Activated effector memory CD4-positive, alpha-beta T cell treated with Interleukin-2 at 50 U/mL for 16 hours (primary cell): ENCODE results near the gene DOCK2.

Experiments
- DNase-seq: peaks from one replicate; pipeline ENCODE4 v3.0.0-alpha.2; 2020

The DOCK2 gene

DNA sequence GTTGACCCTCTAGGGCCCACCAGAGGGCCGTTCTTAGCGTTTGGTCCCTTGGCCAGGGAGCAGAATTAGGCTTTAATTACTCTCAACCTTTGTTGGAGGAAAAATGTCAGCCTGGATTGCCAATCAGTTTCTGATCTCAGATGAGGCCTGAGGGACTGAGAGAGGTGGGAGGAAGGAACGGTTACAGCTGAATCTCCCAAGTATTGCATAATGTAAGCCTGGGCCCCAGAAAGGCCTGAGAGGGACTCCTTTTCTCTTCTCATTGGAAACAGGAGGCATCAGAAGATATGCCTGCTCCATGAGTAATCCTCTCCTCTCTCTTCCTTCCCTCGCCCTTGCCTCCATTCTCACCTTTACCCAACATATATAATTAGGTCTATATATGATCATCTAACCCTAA is 237.5 kb downstream of the DOCK2 start:
- no peak for DNase-seq

DNA sequence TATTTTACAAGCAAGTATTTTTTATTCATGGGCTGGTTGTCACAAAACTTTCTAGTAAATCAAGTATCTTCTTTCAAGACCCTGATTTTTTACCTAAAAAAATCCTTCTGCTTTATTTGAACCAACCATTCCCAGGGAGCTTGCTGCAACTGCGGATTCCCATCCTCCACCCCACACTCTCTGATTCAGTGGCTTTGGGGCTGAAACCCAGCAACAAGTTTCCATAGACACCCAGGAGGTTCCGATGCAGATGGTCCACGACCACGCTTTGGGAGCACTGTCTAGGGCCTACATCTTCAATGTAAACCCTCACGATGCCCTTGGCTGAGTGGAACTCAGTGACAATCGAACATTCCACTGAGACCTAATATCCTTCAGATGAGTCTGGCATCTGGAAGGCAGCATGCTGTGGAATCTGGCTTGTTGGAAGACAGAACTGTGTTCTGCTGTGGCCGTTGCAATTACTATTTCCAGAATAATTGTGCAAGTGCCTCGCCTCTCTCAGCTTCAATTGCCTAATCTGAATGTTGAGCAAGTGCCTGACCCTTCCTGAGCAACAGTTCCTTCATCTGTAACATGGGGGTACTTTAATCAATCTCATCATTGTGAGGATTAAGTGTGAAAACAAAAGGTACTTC is 238.1 kb downstream of the DOCK2 start:
- DNase-seq: no peak

DNA sequence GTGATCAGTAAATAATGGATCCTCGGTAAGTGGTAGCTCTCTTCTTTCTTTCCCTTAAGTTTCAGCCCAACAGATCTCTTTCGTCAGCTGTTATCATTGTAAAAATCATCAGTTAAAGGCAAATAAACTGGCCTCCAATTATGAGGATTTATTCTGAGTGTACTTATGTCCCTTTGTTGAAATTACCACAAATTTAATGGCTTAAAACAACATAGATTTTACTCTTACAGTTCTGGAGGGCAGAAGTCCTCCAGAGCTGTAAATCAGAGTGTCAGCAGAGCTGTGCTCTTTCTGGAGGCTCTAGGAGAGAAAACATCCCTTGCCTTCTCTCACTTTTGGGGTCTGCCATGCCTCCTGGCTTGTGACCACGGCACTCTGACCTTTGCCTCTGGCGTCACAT is 238.7 kb downstream of the DOCK2 start:
- no peak for DNase-seq

DNA sequence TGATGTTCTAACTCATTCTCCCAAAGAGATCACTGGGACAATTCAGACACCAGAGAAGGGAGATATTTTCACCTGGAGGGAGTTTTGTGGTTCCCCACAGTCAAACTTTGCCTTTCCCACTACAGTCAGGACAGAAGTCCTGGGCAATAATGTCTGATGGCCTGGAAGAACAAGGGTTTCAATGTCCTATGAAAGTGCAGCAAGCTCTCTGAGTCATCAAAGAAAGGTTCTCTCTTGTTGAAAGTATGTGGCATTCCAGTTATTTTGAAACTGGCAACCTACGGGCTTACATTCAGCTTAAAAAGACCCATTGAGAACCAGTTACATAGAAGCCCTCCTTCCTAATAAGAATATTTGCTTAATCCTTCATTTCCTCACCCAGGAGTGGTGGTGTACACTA is 239.3 kb downstream of the DOCK2 start:
- DNase-seq: no peak

- no peak for DNase-seq
Measured at GRCh38 chr5:169880012-169880663, 243.1 kb downstream of the DOCK2 start.

GRCh38 chr5:169880785-169881184 is 243.7 kb downstream of the DOCK2 start:
- DNase-seq: no peak

GRCh38 chr5:169881702-169882303 is 244.7 kb downstream of the DOCK2 start:
- no peak for DNase-seq

DNA sequence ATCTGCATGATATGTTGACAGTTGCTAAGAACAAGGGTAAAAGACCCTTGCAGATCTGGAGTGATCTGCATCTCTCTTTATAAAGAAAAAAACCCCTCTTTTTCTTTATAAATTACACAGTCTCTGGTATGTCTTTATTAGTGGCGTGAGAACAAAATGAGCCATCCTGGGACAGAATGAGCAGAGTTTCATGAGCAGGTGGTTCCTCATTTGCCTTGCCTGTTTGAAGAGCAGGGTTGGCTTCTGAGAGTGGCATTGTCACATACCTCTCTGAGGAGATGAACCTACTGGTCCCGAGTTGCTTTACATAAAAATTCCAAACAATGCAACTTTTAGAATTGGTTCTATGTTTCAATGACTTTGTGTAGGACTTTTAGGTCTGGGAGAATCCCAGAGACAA is 249.0 kb downstream of the DOCK2 start:
- DNase-seq: no peak

DNA sequence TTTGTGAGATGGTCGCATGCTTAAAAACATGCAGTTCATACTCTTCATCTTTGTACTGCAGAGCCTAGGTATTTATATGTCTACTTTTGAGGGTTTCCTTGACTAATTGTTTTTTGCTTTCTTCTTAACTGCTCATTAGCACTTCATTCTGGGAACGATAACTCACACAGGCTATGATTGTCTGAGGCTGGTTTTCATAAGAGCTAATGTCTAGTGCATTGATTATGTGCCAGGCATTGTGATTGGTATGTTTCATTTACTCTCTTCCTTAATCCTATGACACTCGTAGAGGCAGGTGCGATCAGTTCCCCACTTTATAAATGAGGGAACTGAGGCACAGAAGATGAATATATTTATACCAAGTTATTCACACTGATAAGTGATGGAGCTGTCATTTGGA is 249.6 kb downstream of the DOCK2 start:
- DNase-seq: no peak

DNA sequence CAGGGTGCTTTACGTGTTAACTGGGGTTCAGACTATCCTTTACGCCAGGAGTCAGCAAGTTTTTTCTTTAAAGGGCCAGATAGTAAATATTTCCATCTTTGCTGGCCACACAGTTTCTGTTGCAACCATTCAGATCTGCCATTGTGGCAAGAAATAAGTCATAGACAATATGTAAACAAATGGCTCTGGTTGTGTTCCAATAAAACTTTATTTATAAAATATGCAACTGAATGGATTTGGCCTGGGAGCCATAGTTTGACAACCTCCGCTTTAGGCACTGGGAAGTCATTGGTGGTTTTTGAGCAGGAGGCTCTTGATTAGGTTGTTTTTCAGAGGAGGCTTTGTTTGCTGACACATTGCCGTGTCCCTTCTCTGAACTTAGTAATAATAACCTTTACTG is 252.5 kb downstream of the DOCK2 start:
- DNase-seq: no peak

DNA sequence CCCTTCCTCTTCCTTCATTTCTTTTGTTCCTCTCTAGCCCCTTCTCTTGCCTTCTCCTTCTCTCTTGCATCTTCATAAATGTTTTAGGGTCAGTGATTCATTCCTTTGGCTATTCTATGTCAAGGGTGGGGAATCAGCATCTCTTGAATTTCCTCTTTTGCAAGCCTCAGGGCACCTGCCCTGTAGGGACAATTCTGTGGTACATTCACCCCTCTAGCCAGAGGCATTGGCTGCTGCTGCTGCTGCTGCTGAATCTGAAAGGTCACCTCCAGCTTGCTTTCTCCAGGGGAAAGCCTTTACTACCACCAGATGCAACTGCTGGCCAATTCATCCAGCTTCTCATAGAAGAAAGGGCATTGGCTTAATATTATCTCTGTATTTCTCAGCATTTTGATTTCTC is 255.9 kb downstream of the DOCK2 start:
- no peak for DNase-seq

- DNase-seq: no peak
Measured at GRCh38 chr5:169893571-169893970, 256.5 kb downstream of the DOCK2 start.

- DNase-seq: no peak
Measured at GRCh38 chr5:169895926-169896325, 258.9 kb downstream of the DOCK2 start.

GRCh38 chr5:169897481-169897880 is 260.4 kb downstream of the DOCK2 start:
- no peak for DNase-seq

GRCh38 chr5:169901896-169902295 is 264.8 kb downstream of the DOCK2 start:
- no peak for DNase-seq

GRCh38 chr5:169904059-169904458 is 267.0 kb downstream of the DOCK2 start:
- no peak for DNase-seq

DNA sequence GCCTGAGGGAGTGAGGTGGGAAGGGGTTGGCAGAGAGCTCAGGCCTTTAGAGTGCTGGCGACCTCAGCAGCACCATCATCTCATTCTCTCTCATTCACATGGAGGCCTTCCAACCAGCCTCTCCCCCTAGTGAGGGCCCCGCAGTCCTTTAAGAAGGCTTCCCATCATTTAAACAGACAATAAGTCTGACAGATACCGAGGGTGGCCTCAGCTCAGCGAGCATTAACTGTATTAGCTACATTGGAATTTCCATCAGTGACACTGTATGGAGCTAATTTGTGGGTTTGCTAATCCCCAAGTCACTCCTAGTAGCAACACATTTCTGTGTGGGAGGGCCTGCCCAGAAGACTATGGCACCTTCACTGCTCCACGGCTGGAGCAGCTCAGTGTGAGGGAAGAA is 267.4 kb downstream of the DOCK2 start:
- DNase-seq: no peak

- DNase-seq: no peak
Measured at GRCh38 chr5:169905017-169905416, 267.9 kb downstream of the DOCK2 start.

- DNase-seq: no peak
Measured at GRCh38 chr5:169906745-169907649, 269.9 kb downstream of the DOCK2 start.

GRCh38 chr5:169908864-169909263 is 271.8 kb downstream of the DOCK2 start:
- no peak for DNase-seq

GRCh38 chr5:169909945-169910344 is 272.9 kb downstream of the DOCK2 start:
- DNase-seq: no peak

- DNase-seq: no peak
Measured at GRCh38 chr5:169910393-169910792, 273.3 kb downstream of the DOCK2 start.

DNA sequence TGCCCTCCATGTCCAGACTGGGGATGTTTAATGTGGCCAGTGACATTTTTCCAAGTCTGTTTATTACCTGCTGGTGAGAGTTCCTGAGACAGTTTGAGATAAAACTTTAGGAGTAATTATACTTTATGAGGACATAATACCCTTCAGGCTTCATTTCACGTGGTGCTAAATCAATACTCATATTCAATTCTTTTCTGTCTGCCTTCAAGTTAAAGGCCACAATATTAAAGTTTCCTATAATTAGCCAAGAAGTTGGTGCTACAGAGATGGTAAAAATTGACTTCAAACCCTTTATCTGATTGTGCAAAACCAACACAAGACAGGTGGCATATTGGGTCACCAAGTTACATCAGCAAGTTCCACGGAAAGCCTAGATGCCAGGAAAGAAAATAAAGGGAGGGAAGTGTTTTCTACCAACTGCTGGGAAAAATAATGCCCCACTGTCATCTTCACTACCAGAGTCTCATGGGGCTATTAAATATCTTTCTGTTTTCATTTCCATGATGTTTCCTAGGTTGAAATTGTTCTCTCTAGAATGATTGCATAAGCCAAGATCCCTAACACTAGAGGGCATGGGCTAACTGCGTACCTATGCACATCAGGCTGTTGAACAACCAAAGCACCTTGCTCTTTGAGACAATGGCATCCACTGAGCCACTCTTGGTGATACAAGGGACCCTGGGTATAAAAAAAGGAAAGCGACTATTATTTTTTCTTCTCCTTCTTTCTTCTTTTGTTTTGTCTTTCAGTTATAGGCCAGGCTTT is 274.6 kb downstream of the DOCK2 start:
- no peak for DNase-seq
